Progenitor cell of endocrine pancreas (in vitro differentiated cells): ENCODE results near the gene SLC20A1. TPM values are rescaled to one million over a fixed set of nuclear protein-coding genes. Genes with fewer than 3 reads are reported as not detected.

ENCODE experiments used
- DNase-seq: peaks from one replicate; pipeline ENCODE4 v3.0.0; 2021; ENCODE audit warnings: low spot score; ENCODE audit not compliant: unreplicated experiment
- H3K27ac Mint-ChIP-seq: 2 replicates; pipeline ENCODE4 v1.8.0; 2021; ENCODE audit warnings: mild to moderate bottlenecking, moderate library complexity, mixed read lengths
- H3K27me3 Mint-ChIP-seq: 2 replicates; pipeline ENCODE4 v1.8.0; 2021; ENCODE audit warnings: mixed read lengths
- H3K36me3 Mint-ChIP-seq: 2 replicates; pipeline ENCODE4 v1.8.0; 2022; ENCODE audit warnings: mixed read lengths; ENCODE audit not compliant: insufficient read depth
- H3K4me1 Mint-ChIP-seq: 2 replicates; pipeline ENCODE4 v1.8.0; 2021; ENCODE audit warnings: low read depth, mixed read lengths
- H3K4me3 Mint-ChIP-seq: 2 replicates; pipeline ENCODE4 v1.8.0; 2021; ENCODE audit warnings: low read depth, mild to moderate bottlenecking, moderate library complexity, mixed read lengths
- H3K9me3 Mint-ChIP-seq: 2 replicates; pipeline ENCODE4 v1.8.0; 2021; ENCODE audit warnings: low read depth, mixed read lengths
- total RNA-seq: library from RNA; stranded (reverse); gene quantifications from 2 replicates; pipeline ENCODE4 v1.2.1, GENCODE V29; 2021
- TF ChIP-seq, protein P1 (sequence below): fragments of 200-600 bp; sonication (generic); IDR thresholded peaks from one replicate; pipeline ENCODE4 v1.5.0; 2021; ENCODE audit warnings: antibody characterized with exemption, mild to moderate bottlenecking; ENCODE audit not compliant: unreplicated experiment

Gene SLC20A1
- total RNA-seq, 1 donor from 2014 or later: 56.0 TPM

GRCh38 chr2:112692495-112692911 lies 46.8 kb downstream of the SLC20A1 start:
- H3K4me1 Mint-ChIP-seq: peaks cover 2% of the 10 kb centered on the region
- H3K36me3 Mint-ChIP-seq: no peaks in the 10 kb centered on the region
- no peak overlapping the region for H3K27ac Mint-ChIP-seq
- H3K27me3 Mint-ChIP-seq: peaks cover 3% of the 10 kb centered on the region
- no peak for DNase-seq
- no peak overlapping the region for H3K4me3 Mint-ChIP-seq
- TF ChIP-seq, protein P1, sequence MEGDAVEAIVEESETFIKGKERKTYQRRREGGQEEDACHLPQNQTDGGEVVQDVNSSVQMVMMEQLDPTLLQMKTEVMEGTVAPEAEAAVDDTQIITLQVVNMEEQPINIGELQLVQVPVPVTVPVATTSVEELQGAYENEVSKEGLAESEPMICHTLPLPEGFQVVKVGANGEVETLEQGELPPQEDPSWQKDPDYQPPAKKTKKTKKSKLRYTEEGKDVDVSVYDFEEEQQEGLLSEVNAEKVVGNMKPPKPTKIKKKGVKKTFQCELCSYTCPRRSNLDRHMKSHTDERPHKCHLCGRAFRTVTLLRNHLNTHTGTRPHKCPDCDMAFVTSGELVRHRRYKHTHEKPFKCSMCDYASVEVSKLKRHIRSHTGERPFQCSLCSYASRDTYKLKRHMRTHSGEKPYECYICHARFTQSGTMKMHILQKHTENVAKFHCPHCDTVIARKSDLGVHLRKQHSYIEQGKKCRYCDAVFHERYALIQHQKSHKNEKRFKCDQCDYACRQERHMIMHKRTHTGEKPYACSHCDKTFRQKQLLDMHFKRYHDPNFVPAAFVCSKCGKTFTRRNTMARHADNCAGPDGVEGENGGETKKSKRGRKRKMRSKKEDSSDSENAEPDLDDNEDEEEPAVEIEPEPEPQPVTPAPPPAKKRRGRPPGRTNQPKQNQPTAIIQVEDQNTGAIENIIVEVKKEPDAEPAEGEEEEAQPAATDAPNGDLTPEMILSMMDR: no peak
- H3K9me3 Mint-ChIP-seq: no peaks in the 10 kb centered on the region

DNA sequence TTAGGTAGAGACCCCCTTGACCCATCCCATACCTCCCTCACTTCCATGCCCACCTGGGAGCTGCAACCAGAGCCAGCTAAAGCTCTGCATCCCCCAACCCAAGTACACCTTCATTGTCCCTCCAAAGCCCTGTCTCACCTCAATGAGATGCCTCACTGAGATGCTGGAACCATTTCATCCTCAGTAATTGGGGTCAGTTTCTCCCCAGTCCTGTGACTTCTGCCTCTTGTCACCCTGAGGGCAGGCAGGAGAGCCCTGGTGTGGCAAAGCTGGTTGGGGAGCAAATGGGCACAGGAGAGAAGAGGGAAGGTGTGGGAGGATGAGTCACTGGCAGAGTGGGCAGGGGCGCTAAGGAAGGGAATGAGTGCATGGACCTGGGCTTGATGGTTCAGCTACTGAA lies 47.2 kb downstream of the SLC20A1 start:
- H3K4me1 Mint-ChIP-seq: peaks cover 2% of the 10 kb centered on the region
- H3K27me3 Mint-ChIP-seq: peaks cover 3% of the 10 kb centered on the region
- no peaks in the 10 kb centered on the region for H3K9me3 Mint-ChIP-seq
- no peak for DNase-seq
- no peaks in the 10 kb centered on the region for H3K36me3 Mint-ChIP-seq
- no peak overlapping the region for H3K4me3 Mint-ChIP-seq
- TF ChIP-seq, protein P1: no peak
- no peak overlapping the region for H3K27ac Mint-ChIP-seq

GRCh38 chr2:112693596-112693995 lies 47.9 kb downstream of the SLC20A1 start:
- TF ChIP-seq, protein P1: no peak
- Mint-ChIP-seq H3K9me3 (no peaks in the 10 kb centered on the region), H3K27ac (no peak overlapping the region), H3K4me3 (no peak overlapping the region), H3K27me3 (peaks cover 3% of the 10 kb centered on the region), H3K4me1 (peaks cover 2% of the 10 kb centered on the region), H3K36me3 (no peaks in the 10 kb centered on the region)
- no peak for DNase-seq

DNA sequence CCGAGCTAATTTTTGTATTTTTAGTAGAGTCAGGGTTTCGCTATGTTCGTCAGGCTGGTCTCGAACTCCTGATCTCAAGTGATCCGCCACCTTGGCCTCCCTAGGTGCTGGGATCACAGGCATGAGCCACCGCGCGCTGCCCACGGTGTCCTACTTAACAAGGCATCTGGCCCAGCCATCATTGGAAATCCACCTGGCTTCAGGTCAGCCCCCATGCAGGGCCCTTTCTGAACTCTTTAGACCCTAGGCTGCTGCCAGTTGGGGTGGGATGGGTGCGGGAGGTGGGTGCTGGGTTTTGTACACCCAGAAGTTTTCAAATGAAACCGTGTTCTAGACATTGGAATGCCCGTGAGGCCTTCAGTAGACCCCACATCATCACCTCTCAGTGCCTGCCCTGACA lies 48.4 kb downstream of the SLC20A1 start:
- Mint-ChIP-seq H3K4me1 (peaks cover 2% of the 10 kb centered on the region), H3K27me3 (peaks cover 3% of the 10 kb centered on the region), H3K36me3 (no peaks in the 10 kb centered on the region), H3K9me3 (no peaks in the 10 kb centered on the region), H3K4me3 (no peak overlapping the region), H3K27ac (no peak overlapping the region)
- TF ChIP-seq, protein P1: no peak
- no peak for DNase-seq

DNA sequence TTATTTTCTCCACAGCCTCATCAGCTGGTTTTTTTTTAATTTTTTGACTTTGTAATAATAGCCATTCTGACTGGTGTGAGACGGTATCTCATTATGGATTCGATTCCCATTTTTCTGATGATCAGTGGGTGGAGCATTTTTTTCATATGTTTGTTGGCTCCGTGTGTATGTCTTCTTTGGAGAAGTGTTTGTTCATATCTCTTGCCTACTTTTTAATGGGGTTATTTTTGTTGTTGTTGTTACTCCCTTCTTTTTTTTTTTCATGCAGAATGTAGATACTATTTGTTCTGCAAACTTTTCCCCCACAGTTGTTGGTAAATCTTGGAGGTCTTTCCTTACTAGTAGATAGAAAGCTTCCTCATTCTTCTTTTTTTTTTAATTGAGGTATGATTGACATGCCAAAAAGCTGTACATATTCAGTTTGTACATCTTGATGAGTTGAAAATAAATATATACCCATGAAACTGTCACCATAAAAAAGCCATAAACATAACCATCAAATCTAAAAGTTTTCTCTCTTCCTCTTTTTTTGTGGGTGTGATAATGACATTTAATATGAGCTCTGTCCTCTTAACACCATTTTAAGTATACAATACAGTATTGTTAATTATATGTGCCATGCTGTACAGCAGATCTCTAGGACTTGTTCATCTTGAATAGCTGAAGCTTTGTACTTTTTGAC lies 53.2 kb downstream of the SLC20A1 start:
- H3K27ac Mint-ChIP-seq: no peak overlapping the region
- no peaks in the 10 kb centered on the region for H3K9me3 Mint-ChIP-seq
- H3K27me3 Mint-ChIP-seq: peaks cover 6% of the 10 kb centered on the region
- TF ChIP-seq, protein P1: no peak
- no peaks in the 10 kb centered on the region for H3K4me1 Mint-ChIP-seq
- no peaks in the 10 kb centered on the region for H3K36me3 Mint-ChIP-seq
- DNase-seq: no peak
- H3K4me3 Mint-ChIP-seq: no peak overlapping the region
